Activated CD4-positive, alpha-beta T cell treated with anti-CD3 and anti-CD28 coated beads, Interleukin-10, Interleukin-2, amounts not matched to agents 100 ng/mL and 50 ng/mL, durations not matched to agents 16 hours and 8 hours (primary cell): ENCODE data around the gene P2RY4.
A peak's percentile ranks its signal among the peaks of the same experiment; 100 is the strongest.
"Not testable (repeated sequence)": the region's sequence is repeated elsewhere in the genome, so short reads cannot be mapped to it uniquely, and the experiment has no call there.

Experiments
- DNase-seq: peaks from one replicate; pipeline ENCODE4 v3.0.0-alpha.2; 2020

The P2RY4 gene

GRCh38 chrX:70260104-70260503, at the start of gene P2RY4:
P2RY4 (minus strand) TSS chrX:70260204; CDS start chrX:70259624, 580 bp downstream.
- no peak for DNase-seq

- no peak for DNase-seq
Observed at GRCh38 chrX:70301716-70302115, 41.7 kb upstream of the P2RY4 start.

GRCh38 chrX:70293621-70294020, 33.6 kb upstream of the P2RY4 start:
- no peak for DNase-seq

GRCh38 chrX:70292788-70293187, 32.8 kb upstream of the P2RY4 start:
- no peak for DNase-seq

- peak; percentile 91 for DNase-seq
Observed at GRCh38 chrX:70289793-70290770, 30.1 kb upstream of the P2RY4 start, which contains the start of the genes KIF4A and PDZD11. KIF4A (plus strand) TSS chrX:70290104; CDS start chrX:70290459, 355 bp downstream. PDZD11 (minus strand) TSS chrX:70289927; CDS start chrX:70289341, 586 bp downstream.

- no peak for DNase-seq
Observed at GRCh38 chrX:70289168-70289792, 29.3 kb upstream of the P2RY4 start.

- DNase-seq = no peak
Observed at GRCh38 chrX:70281951-70282350, 21.9 kb upstream of the P2RY4 start, which contains the start of gene RAB41. RAB41 (plus strand) TSS chrX:70282172; CDS start chrX:70282218, 46 bp downstream.

- no peak for DNase-seq
Observed at GRCh38 chrX:70280573-70280972, 20.6 kb upstream of the P2RY4 start.

- DNase-seq = no peak
Observed at GRCh38 chrX:70279081-70279480, 19.1 kb upstream of the P2RY4 start.

- DNase-seq = not testable (repeated sequence)
Observed at GRCh38 chrX:70274029-70274428, 14.0 kb upstream of the P2RY4 start.

GRCh38 chrX:70268034-70268433, 8.0 kb upstream of the P2RY4 start, which contains the start of gene ARR3:
ARR3 (plus strand) TSS chrX:70268334; CDS start chrX:70269386, 1,052 bp downstream.
- no peak for DNase-seq

- no peak for DNase-seq
Observed at GRCh38 chrX:70264784-70265183, 4.8 kb upstream of the P2RY4 start.

- peak; percentile 60 for DNase-seq
Observed at GRCh38 chrX:70262952-70263567, 3.1 kb upstream of the P2RY4 start.

- no peak for DNase-seq
Observed at GRCh38 chrX:70257423-70258288, 2.3 kb downstream of the P2RY4 start.

- no peak for DNase-seq
Observed at GRCh38 chrX:70255452-70255851, 4.6 kb downstream of the P2RY4 start.

GRCh38 chrX:70254909-70255308, 5.1 kb downstream of the P2RY4 start:
- DNase-seq = no peak

- DNase-seq = no peak
Observed at GRCh38 chrX:70254063-70254400, 6.0 kb downstream of the P2RY4 start.

- DNase-seq = peak; percentile 20
Observed at GRCh38 chrX:70253377-70254062, 6.5 kb downstream of the P2RY4 start.

- DNase-seq = no peak
Observed at GRCh38 chrX:70252491-70252890, 7.5 kb downstream of the P2RY4 start.

GRCh38 chrX:70247252-70247651, 12.8 kb downstream of the P2RY4 start:
- no peak for DNase-seq

- DNase-seq = no peak
Observed at GRCh38 chrX:70244881-70245280, 15.1 kb downstream of the P2RY4 start.

GRCh38 chrX:70243601-70244000, 16.4 kb downstream of the P2RY4 start:
- DNase-seq = not testable (repeated sequence)
